Aorta (tissue), 5 donors: ENCODE measurements around the gene ACOT9. TPM values are rescaled to one million over a fixed set of nuclear protein-coding genes. Genes with fewer than 3 reads are reported as not detected.
"Not testable (repeated sequence)": the region's sequence is repeated elsewhere in the genome, so short reads cannot be mapped to it uniquely, and the experiment has no call there.

Source experiments
- ATAC-seq: fragments of 200-7000 bp; cut with Tn5 transposase; one replicate; pipeline ENCODE4 v1.9.1; 2022; ENCODE audit warnings: moderate library complexity; ENCODE audit not compliant: low FRiP score
- DNase-seq, 2 donors: peaks; one replicate each; pipeline ENCODE4 v3.0.0-alpha.2; 2020
- H3K27ac ChIP-seq, 2 donors: one replicate each; pipeline ENCODE4 v1.5.1; 2013; ENCODE audit warnings: low read length in 2 of 2, mild to moderate bottlenecking in 2 of 2, moderate library complexity in 2 of 2, control low read depth in 1 of 2, inconsistent platforms in 1 of 2, low read depth in 1 of 2
- H3K27me3 ChIP-seq, 2 donors: one replicate each; pipeline ENCODE4 v1.6.1; 2013; ENCODE audit warnings: control low read depth in 1 of 2, low read length in 1 of 2, mild to moderate bottlenecking in 1 of 2, moderate library complexity in 1 of 2; ENCODE audit not compliant: insufficient read depth in 2 of 2, control insufficient read depth in 1 of 2
- H3K36me3 ChIP-seq, 2 donors: one replicate each; pipeline ENCODE4 v1.6.1; 2013; ENCODE audit warnings: control low read depth in 1 of 2, low read length in 1 of 2, mild to moderate bottlenecking in 1 of 2; ENCODE audit not compliant: insufficient read depth in 2 of 2, control insufficient read depth in 1 of 2
- H3K4me1 ChIP-seq, 2 donors: one replicate each; pipeline ENCODE4 v1.6.1; 2013; ENCODE audit warnings: low read length in 2 of 2, control low read depth in 1 of 2, mild to moderate bottlenecking in 1 of 2, moderate library complexity in 1 of 2; ENCODE audit not compliant: insufficient read depth in 2 of 2, control insufficient read depth in 1 of 2
- H3K4me3 ChIP-seq, 2 donors: one replicate each; pipeline ENCODE4 v1.5.1; 2013; ENCODE audit warnings: low read length in 2 of 2, control low read depth in 1 of 2, mild to moderate bottlenecking in 1 of 2
- H3K9me3 ChIP-seq: one replicate; pipeline ENCODE4 v1.6.1; 2013; ENCODE audit warnings: mild to moderate bottlenecking, low read length; ENCODE audit not compliant: control insufficient read depth
- WGBS, 2 donors: extraction: QIAGEN DNeasy Blood & Tissue Kit; methylation state at CpG; one replicate each; pipeline ENCODE4 v1.1.7; 2013; 5-methylcytosine and 5-hydroxymethylcytosine counted together
- intact Hi-C, 2 donors: fragments of 100-400 bp; cut with DNase I; formaldehyde crosslinking; loops; one replicate each; pipeline versions ENCODE4 v1.14.2 to v1.15.0; 2022
- polyA plus RNA-seq, 2 donors: library from polyadenylated mRNA; stranded (reverse); fragments of 200-250 nt; gene quantifications; one replicate each; pipeline ENCODE4 v1.2.3, GENCODE V29; 2013
- total RNA-seq, 2 donors: library from RNA; stranded (reverse); fragmentation: NEBNext Ultra II Directional; extraction: Animal tissue kit (Norgen Biotek cat#: 25700); gene quantifications; one replicate each; pipeline ENCODE4 v1.2.1, GENCODE V29; 2021
- donor health status: healthy with polysubstance abuse.
- donor health status: Bipolar disorder and iron deficiency.
- donor health status: DM: no; HTN: no; CAD: no.
- donor health status: DM: no; HTN: no; CAD: no.
- donor health status: DM: yes; HTN: yes; CAD: no.

The ACOT9 gene
- total and polyA plus RNA-seq, 4 donors: 21.7 to 69.1 (median 60.9) TPM

DNA sequence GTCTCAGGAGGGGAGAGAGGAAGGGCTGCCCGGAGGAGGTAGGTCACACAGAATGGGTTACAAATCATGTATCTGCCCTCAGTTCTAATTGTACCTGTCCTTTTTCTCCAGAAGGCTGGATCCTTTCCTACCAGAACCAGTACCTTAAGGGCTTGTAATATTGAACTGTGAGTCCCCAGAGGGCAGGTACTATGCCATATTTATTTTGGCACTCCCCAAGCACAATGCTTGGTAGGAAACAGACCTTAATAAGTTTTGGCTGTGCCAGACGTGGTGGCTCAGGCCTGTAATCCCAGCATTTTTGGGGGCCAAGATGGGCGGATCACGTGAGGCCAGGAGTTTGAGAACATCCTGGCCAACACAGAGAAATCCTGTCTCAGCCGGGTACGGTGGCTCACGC lies 28.0 kb upstream of the ACOT9 start:
- H3K4me1 ChIP-seq, intact Hi-C loops, H3K9me3 ChIP-seq, H3K27ac ChIP-seq, ATAC-seq, H3K4me3 ChIP-seq, H3K36me3 ChIP-seq, H3K27me3 ChIP-seq, DNase-seq: not testable (repeated sequence)
- 80 to 83% methylated on average over 7 of the region's 7 CpGs for WGBS, 2 donors

GRCh38 chrX:23770142-23770541 lies 27.1 kb upstream of the ACOT9 start:
- H3K4me1 ChIP-seq: no peaks in the 10 kb centered on the region
- H3K27me3 ChIP-seq: no peaks in the 10 kb centered on the region
- DNase-seq (no peak), ATAC-seq (no peak)
- no peak overlapping the region for H3K4me3 ChIP-seq
- no peaks in the 10 kb centered on the region for H3K36me3 ChIP-seq
- WGBS, 2 donors: 88 to 90% methylated on average over 2 of the region's 2 CpGs
- intact Hi-C loops: no loop called here
- H3K9me3 ChIP-seq: no peaks in the 10 kb centered on the region
- no peak overlapping the region for H3K27ac ChIP-seq

- no peaks in the 10 kb centered on the region for H3K9me3 ChIP-seq
- H3K27me3 ChIP-seq: no peaks in the 10 kb centered on the region
- no peak overlapping the region for H3K27ac ChIP-seq
- H3K36me3 ChIP-seq: no peaks in the 10 kb centered on the region
- DNase-seq: no peak
- intact Hi-C loops: no loop called here
- no peak overlapping the region for H3K4me3 ChIP-seq
- no peaks in the 10 kb centered on the region for H3K4me1 ChIP-seq
- ATAC-seq: no peak
- 62 to 71% methylated on average over 28 of the region's 28 CpGs for WGBS, 2 donors
Measured at GRCh38 chrX:23766650-23767551, 23.8 kb upstream of the ACOT9 start.

DNA sequence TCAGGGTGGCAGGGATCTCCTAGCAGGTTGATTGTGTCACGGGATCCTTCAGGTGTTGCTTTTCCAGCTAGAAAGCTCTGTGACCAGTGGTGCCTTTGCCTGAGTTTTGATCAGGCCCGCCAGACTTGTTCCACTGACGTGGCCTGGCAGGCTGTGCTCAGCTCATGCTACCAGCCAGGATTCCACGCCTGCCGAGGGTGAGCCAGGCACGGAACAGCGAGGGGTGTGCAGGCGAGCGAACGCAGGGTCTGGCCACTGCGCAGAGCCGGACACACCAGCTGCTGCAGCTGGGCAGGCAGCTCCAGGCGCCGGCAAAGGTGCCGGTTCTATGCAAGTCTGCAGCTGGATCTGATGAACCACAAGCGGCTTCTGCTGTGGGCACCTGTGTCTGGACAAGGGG lies 22.8 kb upstream of the ACOT9 start:
- no peaks in the 10 kb centered on the region for H3K9me3 ChIP-seq
- DNase-seq: no peak
- H3K4me3 ChIP-seq: no peak overlapping the region
- intact Hi-C loops: no loop called here
- ATAC-seq: peak; percentile 36
- H3K4me1 ChIP-seq: no peaks in the 10 kb centered on the region
- H3K36me3 ChIP-seq: no peaks in the 10 kb centered on the region
- no peak overlapping the region for H3K27ac ChIP-seq
- no peaks in the 10 kb centered on the region for H3K27me3 ChIP-seq
- WGBS, 2 donors: 91 to 93% methylated on average over 16 of the region's 16 CpGs

DNA sequence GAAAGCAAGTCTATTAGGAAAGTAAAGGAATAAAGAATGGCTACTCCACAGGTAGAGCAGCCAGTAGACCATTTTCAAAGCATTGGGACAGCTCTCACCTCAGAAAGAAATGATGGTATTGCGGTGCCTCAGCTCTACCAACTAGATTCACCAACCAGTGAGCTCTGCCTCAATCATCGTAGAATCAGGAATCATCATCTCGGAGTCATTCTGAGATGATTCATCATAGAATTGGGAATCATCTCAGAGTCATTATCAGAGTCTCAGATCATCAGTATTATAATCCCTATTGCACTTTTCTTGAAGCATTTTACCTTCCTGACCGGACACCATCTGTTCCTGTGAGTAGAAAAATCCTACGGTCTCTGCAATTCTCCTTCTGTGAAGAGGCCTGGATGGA lies 22.4 kb upstream of the ACOT9 start:
- intact Hi-C loops: no loop called here
- 76 to 91% methylated on average over 5 of the region's 5 CpGs for WGBS, 2 donors

GRCh38 chrX:23764188-23764984 lies 21.3 kb upstream of the ACOT9 start:
- Histone ChIP-seq H3K4me3 (no peak overlapping the region), H3K27me3 (no peaks in the 10 kb centered on the region), H3K27ac (no peak overlapping the region), H3K36me3 (no peaks in the 10 kb centered on the region), H3K9me3 (no peaks in the 10 kb centered on the region), H3K4me1 (no peaks in the 10 kb centered on the region)
- DNase-seq (no peak), ATAC-seq (no peak)
- intact Hi-C loops: no loop called here
- 72 to 84% methylated on average over 4 of the region's 4 CpGs for WGBS, 2 donors

More for the DNA sequence above, 22.4 kb upstream of the ACOT9 start:
- Histone ChIP-seq H3K27ac (no peak overlapping the region), H3K36me3 (no peaks in the 10 kb centered on the region), H3K4me1 (no peaks in the 10 kb centered on the region), H3K4me3 (no peak overlapping the region), H3K27me3 (no peaks in the 10 kb centered on the region), H3K9me3 (no peaks in the 10 kb centered on the region)
- ATAC-seq (no peak), DNase-seq (no peak)

DNA sequence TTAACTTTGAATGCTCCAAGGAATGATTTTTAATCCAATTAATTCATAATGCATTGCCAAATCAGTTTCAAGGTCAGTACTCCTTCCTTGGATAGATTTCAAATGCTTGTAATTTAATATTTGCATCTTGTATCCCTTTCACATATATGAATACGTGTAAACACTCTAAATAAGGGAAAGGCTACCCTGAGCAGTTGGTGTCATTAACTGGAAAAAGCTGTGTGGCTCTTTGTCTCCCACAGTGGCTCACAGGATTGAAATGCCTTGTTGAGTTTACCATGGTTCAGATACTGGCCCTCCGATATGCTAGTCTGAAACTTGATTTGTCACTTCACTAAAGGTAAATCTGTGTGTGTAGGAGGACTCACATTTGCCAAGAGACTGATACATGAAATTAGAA lies 16.7 kb upstream of the ACOT9 start:
- Histone ChIP-seq H3K4me1 (no peaks in the 10 kb centered on the region), H3K9me3 (no peaks in the 10 kb centered on the region), H3K27me3 (no peaks in the 10 kb centered on the region), H3K4me3 (no peak overlapping the region), H3K36me3 (no peaks in the 10 kb centered on the region), H3K27ac (no peak overlapping the region)
- no peak for DNase-seq
- intact Hi-C loops: loop anchor here in 1 of 2 donors (10.0 kb wide), 1 partner anchor 145 kb away; the partner anchor contains the start of genes APOO and CXorf58
- 79 to 98% methylated on average over 2 of the region's 2 CpGs for WGBS, 2 donors
- no peak for ATAC-seq

- intact Hi-C loops: loop anchor here in 1 of 2 donors (10.0 kb wide), 1 partner anchor 149 kb away; the partner anchor contains the start of genes APOO and CXorf58
- ATAC-seq (no peak), DNase-seq (peak in 1 of 2 donors; percentile 69)
- no peak overlapping the region for H3K4me3 ChIP-seq
- no peak overlapping the region for H3K27ac ChIP-seq
- H3K4me1 ChIP-seq: no peaks in the 10 kb centered on the region
- no peaks in the 10 kb centered on the region for H3K36me3 ChIP-seq
- no peaks in the 10 kb centered on the region for H3K9me3 ChIP-seq
- WGBS, 2 donors: 3 to 8% methylated on average over 4 of the region's 4 CpGs
- no peaks in the 10 kb centered on the region for H3K27me3 ChIP-seq
Measured at GRCh38 chrX:23756165-23756564, 13.1 kb upstream of the ACOT9 start.
